HG03432 (cell line): ENCODE measurements around the gene M1AP.
A peak's percentile ranks its signal among the peaks of the same experiment; 100 is the strongest.

Experiments used
- ATAC-seq: cut with Tn5 transposase; IDR thresholded peaks from one replicate; pipeline ENCODE4 v1.9.1; 2021; ENCODE audit warnings: mild to moderate bottlenecking, moderate library complexity; ENCODE audit not compliant: unreplicated experiment

M1AP gene

GRCh38 chr2:74528600-74529356, 119.4 kb downstream of the M1AP start:
- ATAC-seq = peak; percentile 6

GRCh38 chr2:74527741-74528140, 120.4 kb downstream of the M1AP start:
- ATAC-seq = no peak

GRCh38 chr2:74526649-74527230, 121.4 kb downstream of the M1AP start:
- no peak for ATAC-seq

GRCh38 chr2:74525717-74526648, 122.1 kb downstream of the M1AP start, which contains the start of gene DQX1:
Gene DQX1 (minus strand): TSS chr2:74526231. CDS start chr2:74525729, 502 bp downstream.
- ATAC-seq = no peak

GRCh38 chr2:74524955-74525716, 123.0 kb downstream of the M1AP start:
- no peak for ATAC-seq

- ATAC-seq = no peak
Measured at GRCh38 chr2:74524005-74524404, 124.1 kb downstream of the M1AP start.

- no peak for ATAC-seq
Measured at GRCh38 chr2:74522516-74522915, 125.6 kb downstream of the M1AP start.

GRCh38 chr2:74516650-74517049, 131.5 kb downstream of the M1AP start:
- no peak for ATAC-seq

GRCh38 chr2:74515981-74516633, 132.0 kb downstream of the M1AP start:
- ATAC-seq = peak; percentile 76

- ATAC-seq = no peak
Measured at GRCh38 chr2:74515271-74515980, 132.7 kb downstream of the M1AP start.

- no peak for ATAC-seq
Measured at GRCh38 chr2:74514368-74515270, 133.5 kb downstream of the M1AP start, which contains the start of gene TLX2. Gene TLX2 (plus strand): TSS chr2:74514450. CDS start chr2:74514807, 357 bp downstream.

- no peak for ATAC-seq
Measured at GRCh38 chr2:74513605-74514367, 134.3 kb downstream of the M1AP start.

GRCh38 chr2:74512744-74513604, 135.2 kb downstream of the M1AP start:
- no peak for ATAC-seq

- no peak for ATAC-seq
Measured at GRCh38 chr2:74511104-74511989, 136.8 kb downstream of the M1AP start.

- ATAC-seq = no peak
Measured at GRCh38 chr2:74510272-74510671, 137.9 kb downstream of the M1AP start.
